DOHH2 (cell line): Measurements from ENCODE around the gene GARNL3.

Source experiments
- CTCF ChIP-seq: fragments of 200-600 bp; sonication (generic); IDR thresholded peaks from one replicate; pipeline ENCODE4 v1.5.1; 2014; ENCODE audit warnings: antibody characterized with exemption, mild to moderate bottlenecking, low read depth, low read length; ENCODE audit not compliant: poor library complexity, severe bottlenecking
- EZH2phosphoT487 ChIP-seq: fragments of 200-600 bp; sonication (generic); IDR thresholded peaks from 2 replicates; pipeline ENCODE4 v1.6.1; 2017; ENCODE audit warnings: borderline replicate concordance, mild to moderate bottlenecking, antibody characterized with exemption, low read length, moderate library complexity, mixed read lengths

GRCh38 chr9:127323393-127323792, 58.8 kb downstream of the GARNL3 start:
- TF ChIP-seq EZH2phosphoT487 (no peak), CTCF (no peak)
